H9 (cell line): ENCODE results near the gene SLC36A2. TPM values are rescaled to one million over a fixed set of nuclear protein-coding genes. Genes with fewer than 3 reads are reported as not detected.

Source experiments
- DNase-seq: peaks from one replicate; pipeline ENCODE4 v3.0.0-alpha.2; 2017
- H2AFZ ChIP-seq: one replicate; pipeline ENCODE4 v1.6.1; 2013; ENCODE audit warnings: mild to moderate bottlenecking, low read length, control low read depth, moderate library complexity
- H2AK5ac ChIP-seq: 2 replicates; pipeline ENCODE4 v1.6.1; 2013; ENCODE audit warnings: low read length, control low read depth, mixed read lengths; ENCODE audit not compliant: insufficient read length
- H2BK120ac ChIP-seq: one replicate; pipeline ENCODE4 v1.6.1; 2013; ENCODE audit warnings: low read depth, mild to moderate bottlenecking, low read length, control low read depth, inconsistent platforms; ENCODE audit not compliant: poor library complexity, severe bottlenecking
- H2BK12ac ChIP-seq: 2 replicates; pipeline ENCODE4 v1.6.1; 2013; ENCODE audit warnings: low read length, control low read depth, mixed read lengths, low read depth; ENCODE audit not compliant: insufficient read length
- H2BK15ac ChIP-seq: 2 replicates; pipeline ENCODE4 v1.6.1; 2013; ENCODE audit warnings: low read depth, low read length, control low read depth
- H2BK20ac ChIP-seq: one replicate; pipeline ENCODE4 v1.6.1; 2013; ENCODE audit warnings: low read depth, mild to moderate bottlenecking, low read length, control low read depth, inconsistent platforms; ENCODE audit not compliant: poor library complexity, severe bottlenecking
- H2BK5ac ChIP-seq: 2 replicates; pipeline ENCODE4 v1.6.1; 2013; ENCODE audit warnings: low read length, control low read depth, mixed read lengths; ENCODE audit not compliant: insufficient read length
- H3K14ac ChIP-seq: 2 replicates; pipeline ENCODE4 v1.6.1; 2013; ENCODE audit warnings: low read length, control low read depth; ENCODE audit not compliant: insufficient read depth
- H3K18ac ChIP-seq: 2 replicates; pipeline ENCODE4 v1.6.1; 2013; ENCODE audit warnings: low read depth, mild to moderate bottlenecking, mixed read lengths, low read length, control low read depth; ENCODE audit not compliant: insufficient read length
- H3K23ac ChIP-seq: 2 replicates; pipeline ENCODE4 v1.6.1; 2013; ENCODE audit warnings: low read length, control low read depth, mixed read lengths, low read depth; ENCODE audit not compliant: insufficient read length
- H3K23me2 ChIP-seq: 2 replicates; pipeline ENCODE4 v1.6.1; 2013; ENCODE audit warnings: low read depth, mild to moderate bottlenecking, mixed read lengths, low read length, control low read depth; ENCODE audit not compliant: insufficient read length, poor library complexity, severe bottlenecking
- H3K27ac ChIP-seq: 2 replicates; pipeline ENCODE4 v1.5.1; 2013; ENCODE audit warnings: low read length, control low read depth, mixed read lengths, low read depth; ENCODE audit not compliant: insufficient read length
- H3K27me3 ChIP-seq: 2 replicates; pipeline ENCODE4 v1.6.1; 2013; ENCODE audit warnings: low read length, control low read depth, inconsistent platforms; ENCODE audit not compliant: insufficient read depth
- H3K4ac ChIP-seq: 2 replicates; pipeline ENCODE4 v1.6.1; 2013; ENCODE audit warnings: low read depth, mild to moderate bottlenecking, control low read depth, inconsistent platforms, low read length, moderate library complexity
- H3K4me1 ChIP-seq: 2 replicates; pipeline ENCODE4 v1.6.1; 2013; ENCODE audit warnings: low read length, control low read depth, inconsistent platforms; ENCODE audit not compliant: insufficient read depth
- H3K4me2 ChIP-seq: 2 replicates; pipeline ENCODE4 v1.6.1; 2013; ENCODE audit warnings: low read length, control low read depth, mixed read lengths; ENCODE audit not compliant: insufficient read length, insufficient read depth
- H3K56ac ChIP-seq: 2 replicates; pipeline ENCODE4 v1.6.1; 2013; ENCODE audit warnings: low read depth, mild to moderate bottlenecking, mixed read lengths, low read length, control low read depth; ENCODE audit not compliant: insufficient read length
- H3K79me1 ChIP-seq: 2 replicates; pipeline ENCODE4 v1.6.1; 2013; ENCODE audit warnings: low read depth, mild to moderate bottlenecking, moderate library complexity, low read length, control low read depth, inconsistent platforms; ENCODE audit not compliant: insufficient read depth, poor library complexity, severe bottlenecking
- H3K79me2 ChIP-seq: 2 replicates; pipeline ENCODE4 v1.6.1; 2013; ENCODE audit warnings: low read length, control low read depth, inconsistent platforms; ENCODE audit not compliant: insufficient read depth
- H3K9ac ChIP-seq: 2 replicates; pipeline ENCODE4 v1.6.1; 2013; ENCODE audit warnings: low read length, control low read depth, mixed read lengths; ENCODE audit not compliant: insufficient read length; ENCODE audit errors: extremely low read depth
- H3K9me3 ChIP-seq: one replicate; pipeline ENCODE4 v1.6.1; 2013; ENCODE audit warnings: low read depth, low read length, inconsistent platforms; ENCODE audit not compliant: control insufficient read depth
- H3T11ph ChIP-seq: one replicate; pipeline ENCODE4 v1.6.1; 2013; ENCODE audit warnings: mild to moderate bottlenecking, low read length, control low read depth, inconsistent platforms
- H4K20me1 ChIP-seq: one replicate; pipeline ENCODE4 v1.6.1; 2013; ENCODE audit not compliant: control insufficient read depth, insufficient read length, insufficient read depth
- H4K5ac ChIP-seq: 2 replicates; pipeline ENCODE4 v1.6.1; 2013; ENCODE audit warnings: low read depth, mild to moderate bottlenecking, mixed read lengths, low read length, control low read depth; ENCODE audit not compliant: insufficient read length
- H4K8ac ChIP-seq: replicated peaks from 2 replicates; pipeline ENCODE4 v1.6.1; 2013; ENCODE audit warnings: low read length, control low read depth, mixed read lengths, low read depth; ENCODE audit not compliant: insufficient read length
- H4K91ac ChIP-seq: 2 replicates; pipeline ENCODE4 v1.6.1; 2013; ENCODE audit warnings: low read depth, mild to moderate bottlenecking, moderate library complexity, mixed read lengths, low read length, control low read depth; ENCODE audit not compliant: insufficient read length
- H3K27ac Mint-ChIP-seq, 3 experiments: 2 replicates in 2 of 3; 3 replicates in 1 of 3; pipeline ENCODE4 v1.8.0; 2020 to 2021; ENCODE audit warnings: mixed read lengths in 3 of 3, mild to moderate bottlenecking in 1 of 3, moderate library complexity in 1 of 3
- H3K27me3 Mint-ChIP-seq: 2 replicates; pipeline ENCODE4 v1.8.0; 2021; ENCODE audit warnings: low read depth, mild to moderate bottlenecking, moderate library complexity, mixed read lengths
- H3K36me3 Mint-ChIP-seq, 3 experiments: 2 replicates in 2 of 3; 3 replicates in 1 of 3; pipeline ENCODE4 v1.8.0; 2020 to 2021; ENCODE audit warnings: low read depth in 3 of 3, mixed read lengths in 3 of 3; ENCODE audit not compliant: insufficient read depth in 1 of 3
- H3K4me1 Mint-ChIP-seq, 2 experiments: 2 replicates each; pipeline ENCODE4 v1.8.0; 2020; ENCODE audit warnings: mixed read lengths in 2 of 2
- H3K4me3 Mint-ChIP-seq, 2 experiments: 2 replicates in 1 of 2; 3 replicates in 1 of 2; pipeline ENCODE4 v1.8.0; 2020 to 2021; ENCODE audit warnings: mild to moderate bottlenecking in 2 of 2, mixed read lengths in 2 of 2, moderate library complexity in 1 of 2
- H3K9me3 Mint-ChIP-seq, 2 experiments: 2 replicates in 1 of 2; 3 replicates in 1 of 2; pipeline ENCODE4 v1.8.0; 2020; ENCODE audit warnings: mild to moderate bottlenecking in 2 of 2, mixed read lengths in 2 of 2, moderate library complexity in 1 of 2
- CTCF ChIP-seq: fragments of 200-600 bp; sonication (generic); conservative IDR thresholded peaks from 3 replicates; pipeline ENCODE4 v1.8.0; 2021; ENCODE audit warnings: antibody characterized with exemption, mild to moderate bottlenecking
- whole genome bisulfite sequencing: extraction: QIAGEN DNeasy Blood & Tissue Kit; methylation state at CpG from one replicate; pipeline ENCODE4 v1.1.7; 2013; ENCODE audit warnings: missing lambda C conversion rate, low lambda C conversion rate, mixed read lengths; ENCODE audit not compliant: insufficient read length; ENCODE audit errors: extremely low coverage; 5-methylcytosine and 5-hydroxymethylcytosine counted together
- total RNA-seq: library from RNA; stranded (reverse); gene quantifications from 2 replicates; pipeline ENCODE4 v1.2.1, GENCODE V29; 2021

SLC36A2 gene
- total RNA-seq, 1 experiment from 2014 or later = 0.15 TPM

GRCh38 chr5:151351671-151352070, 4.3 kb upstream of the SLC36A2 start:
- Histone ChIP-seq H4K8ac (no peak overlapping the region), H2BK15ac (no peak overlapping the region), H3K9me3 (no peaks in the 10 kb centered on the region), H3K18ac (no peak overlapping the region), H3K4me1 (no peaks in the 10 kb centered on the region; the same call in 1 of the 2 replicates), H4K20me1 (no peaks in the 10 kb centered on the region), H3K4ac (no peak overlapping the region), H2AK5ac (no peak overlapping the region), H2BK12ac (no peak overlapping the region), H3T11ph (no peak overlapping the region), H3K27me3 (no peaks in the 10 kb centered on the region), H2AFZ (no peak overlapping the region), H3K23me2 (no peaks in the 10 kb centered on the region), H2BK5ac (no peak overlapping the region), H3K23ac (no peak overlapping the region), H3K79me2 (no peaks in the 10 kb centered on the region), H2BK120ac (no peak overlapping the region), H3K56ac (no peak overlapping the region), H3K4me2 (no peak overlapping the region), H3K79me1 (no peaks in the 10 kb centered on the region), H2BK20ac (no peak overlapping the region), H3K27ac (no peak overlapping the region), H4K5ac (no peak overlapping the region), H3K14ac (no peak overlapping the region), H4K91ac (no peak overlapping the region), H3K9ac (no peak overlapping the region)
- peaks cover 5 to 9% of the 10 kb centered on the region in 2 experiments; a peak in 3 of 5 replicates for H3K9me3 Mint-ChIP-seq
- peaks cover 37 to 51% of the 10 kb centered on the region in 2 experiments for H3K4me1 Mint-ChIP-seq
- TF ChIP-seq CTCF = no peak
- H3K36me3 Mint-ChIP-seq = peaks cover 0 to 10% (median 5%) of the 10 kb centered on the region in 3 experiments; a peak in 4 of 7 replicates
- no peak for DNase-seq
- H3K27me3 Mint-ChIP-seq = peaks cover 60% of the 10 kb centered on the region
- no peak overlapping the region for H3K27ac Mint-ChIP-seq
- no peak overlapping the region for H3K4me3 Mint-ChIP-seq
- WGBS = no CpG with 5 or more reads among the region's 1 CpG
